CD4-positive, alpha-beta T cell (primary cell): ENCODE data around the gene VPS39. TPM values are rescaled to one million over a fixed set of nuclear protein-coding genes. Genes with fewer than 3 reads are reported as not detected.

ENCODE experiments used
- ATAC-seq: fragments of 200-7000 bp; cut with Tn5 transposase; one replicate; pipeline ENCODE4 v1.10.0; 2022; ENCODE audit warnings: mild to moderate bottlenecking; ENCODE audit not compliant: poor library complexity
- CTCF ChIA-PET: fragments of 350-600 bp; sonication (Branson Sonifier 250); formaldehyde crosslinking; loops from one replicate; lab custom pipeline; 2021; ENCODE audit warnings: antibody characterized with exemption, inconsistent platforms; lab: Charles Lee
- POLR2A ChIA-PET: fragments of 350-600 bp; sonication (Branson Sonifier 250); formaldehyde crosslinking; loops from one replicate; lab custom pipeline; 2021; ENCODE audit warnings: antibody characterized with exemption, inconsistent platforms; lab: Charles Lee
- DNase-seq, 14 experiments: peaks; one replicate each; pipeline ENCODE4 v3.0.0-alpha.2; 2013 to 2020; ENCODE audit warnings: mixed read lengths in 2 of 14
- H3K27ac ChIP-seq, 2 donors: one replicate each; pipeline versions ENCODE4 v1.5.1 to v1.7.0; 2013; ENCODE audit warnings: low read length in 2 of 2, low read depth in 1 of 2, mild to moderate bottlenecking in 1 of 2
- H3K27me3 ChIP-seq, 2 experiments: 1 replicate in 1 of 2; 2 replicates in 1 of 2; pipeline versions ENCODE4 v1.6.1 to v1.7.0; 2013; ENCODE audit warnings: low read length in 2 of 2, control low read depth in 1 of 2, mild to moderate bottlenecking in 1 of 2, moderate library complexity in 1 of 2; ENCODE audit not compliant: insufficient read depth in 2 of 2, control insufficient read depth in 1 of 2
- H3K36me3 ChIP-seq: one replicate; pipeline ENCODE4 v1.6.1; 2013; ENCODE audit warnings: low read length, control low read depth; ENCODE audit not compliant: insufficient read depth
- H3K4me1 ChIP-seq: one replicate; pipeline ENCODE4 v1.6.1; 2013; ENCODE audit warnings: low read length, control low read depth; ENCODE audit not compliant: insufficient read depth
- H3K4me3 ChIP-seq: one replicate; pipeline ENCODE4 v1.5.1; 2013; ENCODE audit warnings: mild to moderate bottlenecking, low read length, moderate library complexity
- H3K9me3 ChIP-seq, 2 experiments: 1 replicate in 1 of 2; 2 replicates in 1 of 2; pipeline versions ENCODE4 v1.6.1 to v1.7.0; 2013; ENCODE audit warnings: low read length in 2 of 2, mild to moderate bottlenecking in 2 of 2, control low read depth in 1 of 2, moderate library complexity in 1 of 2; ENCODE audit not compliant: control insufficient read depth in 1 of 2, insufficient read depth in 1 of 2
- H3K27ac Mint-ChIP-seq: one replicate; pipeline ENCODE4 v1.8.0; 2020; ENCODE audit warnings: mixed read lengths
- H3K27me3 Mint-ChIP-seq: one replicate; pipeline ENCODE4 v1.8.0; 2021; ENCODE audit warnings: mixed read lengths
- H3K36me3 Mint-ChIP-seq: one replicate; pipeline ENCODE4 v1.8.0; 2021; ENCODE audit warnings: low read depth, mixed read lengths
- H3K4me1 Mint-ChIP-seq: one replicate; pipeline ENCODE4 v1.8.0; 2021; ENCODE audit warnings: low read depth, mixed read lengths
- H3K4me3 Mint-ChIP-seq: one replicate; pipeline ENCODE4 v1.8.0; 2020; ENCODE audit warnings: mild to moderate bottlenecking, mixed read lengths
- H3K9me3 Mint-ChIP-seq: one replicate; pipeline ENCODE4 v1.8.0; 2020; ENCODE audit warnings: mixed read lengths
- CTCF ChIP-seq: fragments of 200-600 bp; IDR thresholded peaks from one replicate; pipeline ENCODE4 v1.8.0; 2022; ENCODE audit warnings: antibody characterized with exemption, mild to moderate bottlenecking
- intact Hi-C, 2 experiments: fragments of 100-400 bp; cut with DNase I in 1 of 2; cut with micrococcal nuclease in 1 of 2; formaldehyde crosslinking; loops; one replicate each; pipeline versions ENCODE4 v1.15.1 to v1.9.0; 2023 to 2025; cut with DNase I, micrococcal nuclease
- total RNA-seq, 174 experiments: library from RNA in 2 of 174; stranded (reverse) in 2 of 174; gene quantifications; one replicate each; pipeline ENCODE4 v1.2.3 and lab custom pipeline; 2021 to 2026

VPS39 gene
- total RNA-seq, 2 experiments from 2014 or later, result 73.4 to 82.5 TPM

- H3K4me3 ChIP-seq, result no peak overlapping the region
- Mint-ChIP-seq H3K27ac (no peak overlapping the region), H3K36me3 (no peaks in the 10 kb centered on the region), H3K4me1 (no peaks in the 10 kb centered on the region), H3K4me3 (no peak overlapping the region), H3K9me3 (no peaks in the 10 kb centered on the region), H3K27me3 (no peaks in the 10 kb centered on the region)
- ATAC-seq (no peak), DNase-seq (no peak)
- no peak overlapping the region for H3K27ac ChIP-seq
- CTCF ChIA-PET, result no interaction called here
- H3K9me3 ChIP-seq, result no peaks in the 10 kb centered on the region
- POLR2A ChIA-PET, result no interaction called here
- H3K4me1 ChIP-seq, result no peaks in the 10 kb centered on the region
- no peaks in the 10 kb centered on the region for H3K36me3 ChIP-seq
- H3K27me3 ChIP-seq, result no peaks in the 10 kb centered on the region
- intact Hi-C loops, result no loop called here
- no peak for TF ChIP-seq CTCF
These were observed 87.8 kb downstream of the VPS39 start for GRCh38 chr15:42120285-42120684.

- intact Hi-C loops, result no loop called here
- Mint-ChIP-seq H3K36me3 (no peaks in the 10 kb centered on the region), H3K4me1 (no peaks in the 10 kb centered on the region), H3K27me3 (no peaks in the 10 kb centered on the region), H3K4me3 (no peak overlapping the region), H3K9me3 (no peaks in the 10 kb centered on the region), H3K27ac (no peak overlapping the region)
- no peak for ATAC-seq
- Histone ChIP-seq H3K4me3 (no peak overlapping the region), H3K4me1 (no peaks in the 10 kb centered on the region), H3K27ac (no peak overlapping the region), H3K9me3 (no peaks in the 10 kb centered on the region), H3K36me3 (no peaks in the 10 kb centered on the region), H3K27me3 (no peaks in the 10 kb centered on the region)
- ChIA-PET POLR2A (no interaction called here), CTCF (no interaction called here)
- DNase-seq, result no peak
- TF ChIP-seq CTCF, result no peak
These were observed 88.7 kb downstream of the VPS39 start for GRCh38 chr15:42119446-42119760.

GRCh38 chr15:42118650-42119445 lies 89.3 kb downstream of the VPS39 start:
- Mint-ChIP-seq H3K27me3 (no peaks in the 10 kb centered on the region), H3K27ac (no peak overlapping the region), H3K4me1 (no peaks in the 10 kb centered on the region), H3K9me3 (no peaks in the 10 kb centered on the region), H3K4me3 (no peak overlapping the region), H3K36me3 (no peaks in the 10 kb centered on the region)
- POLR2A ChIA-PET, result no interaction called here
- H3K4me3 ChIP-seq, result no peak overlapping the region
- no peak for TF ChIP-seq CTCF
- DNase-seq (no peak), ATAC-seq (no peak)
- no peaks in the 10 kb centered on the region for H3K27me3 ChIP-seq
- no peak overlapping the region for H3K27ac ChIP-seq
- H3K36me3 ChIP-seq, result no peaks in the 10 kb centered on the region
- CTCF ChIA-PET, result no interaction called here
- H3K4me1 ChIP-seq, result no peaks in the 10 kb centered on the region
- H3K9me3 ChIP-seq, result no peaks in the 10 kb centered on the region
- intact Hi-C loops, result no loop called here
